ENCODE measurements around the gene SSNA1.

DNA sequence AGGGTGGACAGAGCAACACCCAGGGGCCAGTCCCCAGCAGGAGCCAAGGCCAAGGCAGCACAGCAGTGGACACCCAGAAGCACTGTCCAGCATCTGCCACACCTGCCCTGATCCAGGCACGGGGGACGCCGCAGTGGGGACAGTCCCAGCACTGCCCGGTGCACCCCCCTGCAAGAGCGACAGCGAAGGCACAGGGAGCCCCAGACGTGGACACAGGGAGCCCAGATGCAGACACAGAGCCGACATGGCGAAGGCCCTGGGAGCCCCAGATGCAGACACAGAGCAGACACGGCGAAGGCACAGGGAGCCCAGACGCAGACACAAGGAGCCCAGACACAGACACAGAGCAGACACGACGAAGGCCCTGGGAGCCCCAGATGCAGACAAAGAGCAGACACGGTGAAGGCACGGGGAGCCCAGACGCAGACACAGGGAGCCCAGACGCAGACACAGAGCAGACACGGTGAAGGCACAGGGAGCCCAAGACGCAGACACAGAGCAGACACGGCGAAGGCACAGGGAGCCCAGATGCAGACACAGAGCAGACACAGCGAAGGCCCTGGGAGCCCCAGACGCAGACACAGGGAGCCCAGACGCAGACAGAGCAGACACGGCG, 4.4 kb upstream of the SSNA1 start:
- TF ChIP-seq CTCF (IDR thresholded peaks at IDR 0.05; ENCODE audit: low read depth, low read length): no peak
- no peak for TF ChIP-seq EZH2phosphoT487 (IDR thresholded peaks at IDR 0.05; ENCODE audit: low read depth)
